H9 (cell line): ENCODE data around the gene ALKAL2. TPM values are rescaled to one million over a fixed set of nuclear protein-coding genes. Genes with fewer than 3 reads are reported as not detected.

Experiments
- DNase-seq: peaks from one replicate; pipeline ENCODE4 v3.0.0-alpha.2; 2017
- H2AFZ ChIP-seq: one replicate; pipeline ENCODE4 v1.6.1; 2013; ENCODE audit warnings: mild to moderate bottlenecking, low read length, control low read depth, moderate library complexity
- H2AK5ac ChIP-seq: 2 replicates; pipeline ENCODE4 v1.6.1; 2013; ENCODE audit warnings: low read length, control low read depth, mixed read lengths; ENCODE audit not compliant: insufficient read length
- H2BK120ac ChIP-seq: one replicate; pipeline ENCODE4 v1.6.1; 2013; ENCODE audit warnings: low read depth, mild to moderate bottlenecking, low read length, control low read depth, inconsistent platforms; ENCODE audit not compliant: poor library complexity, severe bottlenecking
- H2BK12ac ChIP-seq: 2 replicates; pipeline ENCODE4 v1.6.1; 2013; ENCODE audit warnings: low read length, control low read depth, mixed read lengths, low read depth; ENCODE audit not compliant: insufficient read length
- H2BK15ac ChIP-seq: 2 replicates; pipeline ENCODE4 v1.6.1; 2013; ENCODE audit warnings: low read depth, low read length, control low read depth
- H2BK20ac ChIP-seq: one replicate; pipeline ENCODE4 v1.6.1; 2013; ENCODE audit warnings: low read depth, mild to moderate bottlenecking, low read length, control low read depth, inconsistent platforms; ENCODE audit not compliant: poor library complexity, severe bottlenecking
- H2BK5ac ChIP-seq: 2 replicates; pipeline ENCODE4 v1.6.1; 2013; ENCODE audit warnings: low read length, control low read depth, mixed read lengths; ENCODE audit not compliant: insufficient read length
- H3K14ac ChIP-seq: 2 replicates; pipeline ENCODE4 v1.6.1; 2013; ENCODE audit warnings: low read length, control low read depth; ENCODE audit not compliant: insufficient read depth
- H3K18ac ChIP-seq: 2 replicates; pipeline ENCODE4 v1.6.1; 2013; ENCODE audit warnings: low read depth, mild to moderate bottlenecking, mixed read lengths, low read length, control low read depth; ENCODE audit not compliant: insufficient read length
- H3K23ac ChIP-seq: 2 replicates; pipeline ENCODE4 v1.6.1; 2013; ENCODE audit warnings: low read length, control low read depth, mixed read lengths, low read depth; ENCODE audit not compliant: insufficient read length
- H3K23me2 ChIP-seq: 2 replicates; pipeline ENCODE4 v1.6.1; 2013; ENCODE audit warnings: low read depth, mild to moderate bottlenecking, mixed read lengths, low read length, control low read depth; ENCODE audit not compliant: insufficient read length, poor library complexity, severe bottlenecking
- H3K27ac ChIP-seq: 2 replicates; pipeline ENCODE4 v1.5.1; 2013; ENCODE audit warnings: low read length, control low read depth, mixed read lengths, low read depth; ENCODE audit not compliant: insufficient read length
- H3K27me3 ChIP-seq: 2 replicates; pipeline ENCODE4 v1.6.1; 2013; ENCODE audit warnings: low read length, control low read depth, inconsistent platforms; ENCODE audit not compliant: insufficient read depth
- H3K4ac ChIP-seq: 2 replicates; pipeline ENCODE4 v1.6.1; 2013; ENCODE audit warnings: low read depth, mild to moderate bottlenecking, control low read depth, inconsistent platforms, low read length, moderate library complexity
- H3K4me1 ChIP-seq: 2 replicates; pipeline ENCODE4 v1.6.1; 2013; ENCODE audit warnings: low read length, control low read depth, inconsistent platforms; ENCODE audit not compliant: insufficient read depth
- H3K4me2 ChIP-seq: 2 replicates; pipeline ENCODE4 v1.6.1; 2013; ENCODE audit warnings: low read length, control low read depth, mixed read lengths; ENCODE audit not compliant: insufficient read length, insufficient read depth
- H3K56ac ChIP-seq: 2 replicates; pipeline ENCODE4 v1.6.1; 2013; ENCODE audit warnings: low read depth, mild to moderate bottlenecking, mixed read lengths, low read length, control low read depth; ENCODE audit not compliant: insufficient read length
- H3K79me1 ChIP-seq: 2 replicates; pipeline ENCODE4 v1.6.1; 2013; ENCODE audit warnings: low read depth, mild to moderate bottlenecking, moderate library complexity, low read length, control low read depth, inconsistent platforms; ENCODE audit not compliant: insufficient read depth, poor library complexity, severe bottlenecking
- H3K79me2 ChIP-seq: 2 replicates; pipeline ENCODE4 v1.6.1; 2013; ENCODE audit warnings: low read length, control low read depth, inconsistent platforms; ENCODE audit not compliant: insufficient read depth
- H3K9ac ChIP-seq: 2 replicates; pipeline ENCODE4 v1.6.1; 2013; ENCODE audit warnings: low read length, control low read depth, mixed read lengths; ENCODE audit not compliant: insufficient read length; ENCODE audit errors: extremely low read depth
- H3K9me3 ChIP-seq: one replicate; pipeline ENCODE4 v1.6.1; 2013; ENCODE audit warnings: low read depth, low read length, inconsistent platforms; ENCODE audit not compliant: control insufficient read depth
- H3T11ph ChIP-seq: one replicate; pipeline ENCODE4 v1.6.1; 2013; ENCODE audit warnings: mild to moderate bottlenecking, low read length, control low read depth, inconsistent platforms
- H4K20me1 ChIP-seq: one replicate; pipeline ENCODE4 v1.6.1; 2013; ENCODE audit not compliant: control insufficient read depth, insufficient read length, insufficient read depth
- H4K5ac ChIP-seq: 2 replicates; pipeline ENCODE4 v1.6.1; 2013; ENCODE audit warnings: low read depth, mild to moderate bottlenecking, mixed read lengths, low read length, control low read depth; ENCODE audit not compliant: insufficient read length
- H4K8ac ChIP-seq: replicated peaks from 2 replicates; pipeline ENCODE4 v1.6.1; 2013; ENCODE audit warnings: low read length, control low read depth, mixed read lengths, low read depth; ENCODE audit not compliant: insufficient read length
- H4K91ac ChIP-seq: 2 replicates; pipeline ENCODE4 v1.6.1; 2013; ENCODE audit warnings: low read depth, mild to moderate bottlenecking, moderate library complexity, mixed read lengths, low read length, control low read depth; ENCODE audit not compliant: insufficient read length
- H3K27ac Mint-ChIP-seq, 3 experiments: 2 replicates in 2 of 3; 3 replicates in 1 of 3; pipeline ENCODE4 v1.8.0; 2020 to 2021; ENCODE audit warnings: mixed read lengths in 3 of 3, mild to moderate bottlenecking in 1 of 3, moderate library complexity in 1 of 3
- H3K27me3 Mint-ChIP-seq: 2 replicates; pipeline ENCODE4 v1.8.0; 2021; ENCODE audit warnings: low read depth, mild to moderate bottlenecking, moderate library complexity, mixed read lengths
- H3K36me3 Mint-ChIP-seq, 3 experiments: 2 replicates in 2 of 3; 3 replicates in 1 of 3; pipeline ENCODE4 v1.8.0; 2020 to 2021; ENCODE audit warnings: low read depth in 3 of 3, mixed read lengths in 3 of 3; ENCODE audit not compliant: insufficient read depth in 1 of 3
- H3K4me1 Mint-ChIP-seq, 2 experiments: 2 replicates each; pipeline ENCODE4 v1.8.0; 2020; ENCODE audit warnings: mixed read lengths in 2 of 2
- H3K4me3 Mint-ChIP-seq, 2 experiments: 2 replicates in 1 of 2; 3 replicates in 1 of 2; pipeline ENCODE4 v1.8.0; 2020 to 2021; ENCODE audit warnings: mild to moderate bottlenecking in 2 of 2, mixed read lengths in 2 of 2, moderate library complexity in 1 of 2
- H3K9me3 Mint-ChIP-seq, 2 experiments: 2 replicates in 1 of 2; 3 replicates in 1 of 2; pipeline ENCODE4 v1.8.0; 2020; ENCODE audit warnings: mild to moderate bottlenecking in 2 of 2, mixed read lengths in 2 of 2, moderate library complexity in 1 of 2
- CTCF ChIP-seq: fragments of 200-600 bp; sonication (generic); conservative IDR thresholded peaks from 3 replicates; pipeline ENCODE4 v1.8.0; 2021; ENCODE audit warnings: antibody characterized with exemption, mild to moderate bottlenecking
- WGBS: extraction: QIAGEN DNeasy Blood & Tissue Kit; methylation state at CpG from one replicate; pipeline ENCODE4 v1.1.7; 2013; ENCODE audit warnings: missing lambda C conversion rate, low lambda C conversion rate, mixed read lengths; ENCODE audit not compliant: insufficient read length; ENCODE audit errors: extremely low coverage; 5-methylcytosine and 5-hydroxymethylcytosine counted together
- total RNA-seq: library from RNA; stranded (reverse); gene quantifications from 2 replicates; pipeline ENCODE4 v1.2.1, GENCODE V29; 2021

Gene ALKAL2
- total RNA-seq, 1 experiment from 2014 or later, result 0.48 TPM

- H3K36me3 Mint-ChIP-seq, result no peaks in the 10 kb centered on the region; a peak in 1 of 7 replicates
- peak; percentile 58 for DNase-seq
Measured at GRCh38 chr2:289362-290089, 1.6 kb upstream of the ALKAL2 start.

More at GRCh38 chr2:289362-290089, 1.6 kb upstream of the ALKAL2 start:
- Mint-ChIP-seq H3K27me3 (peaks cover 73% of the 10 kb centered on the region), H3K4me3 (peak overlapping the region; percentile 57 to 84), H3K27ac (no peak overlapping the region; a peak in 1 of 7 replicates), H3K9me3 (no peaks in the 10 kb centered on the region), H3K4me1 (peaks cover 25 to 28% of the 10 kb centered on the region in 2 experiments)
- peak overlapping the region; percentile 35 for H2AFZ ChIP-seq
- no peak overlapping the region for H3K23ac ChIP-seq
- no peak overlapping the region for H4K91ac ChIP-seq
- H3K14ac ChIP-seq, result no peak overlapping the region
- H3K9ac ChIP-seq, result no peak overlapping the region
- no CpG with 5 or more reads among the region's 60 CpGs for WGBS
- H4K8ac ChIP-seq, result no peak overlapping the region
- H2AK5ac ChIP-seq, result no peak overlapping the region
- H3K18ac ChIP-seq, result no peak overlapping the region
- no peak overlapping the region for H2BK120ac ChIP-seq
- H2BK15ac ChIP-seq, result no peak overlapping the region
- no peak overlapping the region for H4K5ac ChIP-seq
- peaks cover 18% of the 10 kb centered on the region for H3K23me2 ChIP-seq
- H2BK12ac ChIP-seq, result no peak overlapping the region
- no peaks in the 10 kb centered on the region for H3K79me2 ChIP-seq
- no peaks in the 10 kb centered on the region for H3K79me1 ChIP-seq
- peaks cover 11% of the 10 kb centered on the region for H3K4me1 ChIP-seq
- H3K27ac ChIP-seq, result no peak overlapping the region
- H2BK20ac ChIP-seq, result no peak overlapping the region
- no peaks in the 10 kb centered on the region for H4K20me1 ChIP-seq
- no peak overlapping the region for H3T11ph ChIP-seq
- H3K4ac ChIP-seq, result no peak overlapping the region
- no peaks in the 10 kb centered on the region for H3K9me3 ChIP-seq
- peak overlapping the region; percentile 76 for H3K4me2 ChIP-seq
- no peak overlapping the region for H3K56ac ChIP-seq
- no peak overlapping the region for H2BK5ac ChIP-seq
- no peak for TF ChIP-seq CTCF
- peaks cover 8% of the 10 kb centered on the region; the same call in 1 of the 2 replicates for H3K27me3 ChIP-seq
